SK-N-SH treated with all-trans-retinoic acid at 6 μM for 48 hours (cell line): Measurements from ENCODE around the gene NELFE.

Experiments
- ATAC-seq: fragments of 200-7000 bp; cut with Tn5 transposase; 3 replicates; pipeline ENCODE4 v1.9.1; 2020; ENCODE audit warnings: mild to moderate bottlenecking, moderate library complexity
- ARNTL ChIP-seq: fragments of 450-650 bp; formaldehyde crosslinking; IDR thresholded peaks from 2 replicates; pipeline ENCODE4 v1.5.0; 2020; ENCODE audit warnings: low read depth, mild to moderate bottlenecking, moderate library complexity, borderline replicate concordance
- BACH2 ChIP-seq: fragments of 250-450 bp; sonication (Bioruptor Pico); IDR thresholded peaks from 2 replicates; pipeline ENCODE4 v1.9.0; 2021; ENCODE audit warnings: mild to moderate bottlenecking, borderline replicate concordance
- ESRRG ChIP-seq: fragments of 250-450 bp; sonication (Bioruptor Pico); IDR thresholded peaks from 2 replicates; pipeline ENCODE4 v1.6.1; 2021; ENCODE audit warnings: mild to moderate bottlenecking
- ISL1 ChIP-seq: fragments of 250-450 bp; sonication (Bioruptor Pico); IDR thresholded peaks from 2 replicates; pipeline ENCODE4 v2.1.2; 2022; ENCODE audit warnings: mild to moderate bottlenecking, moderate library complexity
- PPARA ChIP-seq: fragments of 250-450 bp; sonication (Bioruptor Pico); IDR thresholded peaks from 2 replicates; pipeline ENCODE4 v1.5.0; 2020; ENCODE audit warnings: mild to moderate bottlenecking, borderline replicate concordance
- RARB ChIP-seq: fragments of 250-450 bp; sonication (Bioruptor Pico); IDR thresholded peaks from 2 replicates; pipeline ENCODE4 v1.8.0; 2021; ENCODE audit warnings: mild to moderate bottlenecking, moderate library complexity
- TCF4 ChIP-seq: fragments of 250-450 bp; sonication (Bioruptor Pico); IDR thresholded peaks from 2 replicates; pipeline ENCODE4 v1.8.0; 2021; ENCODE audit warnings: mild to moderate bottlenecking, moderate library complexity, borderline replicate concordance
- TOX ChIP-seq: fragments of 250-450 bp; sonication (Bioruptor Pico); IDR thresholded peaks from 2 replicates; pipeline ENCODE4 v1.8.0; 2021; ENCODE audit warnings: mild to moderate bottlenecking, moderate library complexity, borderline replicate concordance
- ZC3H10 ChIP-seq: fragments of 250-450 bp; sonication (Bioruptor Pico); IDR thresholded peaks from 2 replicates; pipeline ENCODE4 v1.5.1; 2021; ENCODE audit warnings: mild to moderate bottlenecking, moderate library complexity
- ZFP30 ChIP-seq: fragments of 450-650 bp; formaldehyde crosslinking; IDR thresholded peaks from 2 replicates; pipeline ENCODE4 v1.5.0; 2022; ENCODE audit warnings: mild to moderate bottlenecking, moderate library complexity
- ZNF565 ChIP-seq: fragments of 450-650 bp; formaldehyde crosslinking; conservative IDR thresholded peaks from 2 replicates; pipeline ENCODE4 v1.5.0; 2020; ENCODE audit warnings: low read depth, mild to moderate bottlenecking, moderate library complexity
- ZNF70 ChIP-seq: fragments of 450-650 bp; formaldehyde crosslinking; IDR thresholded peaks from 2 replicates; pipeline ENCODE4 v1.5.0; 2020; ENCODE audit warnings: mild to moderate bottlenecking, moderate library complexity
- ZNF8 ChIP-seq: fragments of 450-650 bp; formaldehyde crosslinking; IDR thresholded peaks from 2 replicates; pipeline ENCODE4 v1.5.0; 2020; ENCODE audit warnings: mild to moderate bottlenecking, moderate library complexity
- TF ChIP-seq, protein P1 (sequence below): fragments of 250-450 bp; sonication (Bioruptor Pico); IDR thresholded peaks from 2 replicates; pipeline ENCODE4 v1.5.1; 2020; ENCODE audit warnings: low read depth, mild to moderate bottlenecking, moderate library complexity
- TF ChIP-seq, protein P2 (sequence below): fragments of 250-450 bp; sonication (Bioruptor Pico); IDR thresholded peaks from 2 replicates; pipeline ENCODE4 v1.5.0; 2020; ENCODE audit warnings: mild to moderate bottlenecking, moderate library complexity
- TF ChIP-seq, protein P3 (sequence below): fragments of 250-450 bp; sonication (Bioruptor Pico); IDR thresholded peaks from 2 replicates; pipeline ENCODE4 v1.8.0; 2020; ENCODE audit warnings: mild to moderate bottlenecking, moderate library complexity, borderline replicate concordance
- TF ChIP-seq, protein P4 (sequence below): fragments of 250-450 bp; sonication (Bioruptor Pico); IDR thresholded peaks from 2 replicates; pipeline ENCODE4 v1.5.1; 2021; ENCODE audit warnings: mild to moderate bottlenecking, moderate library complexity
- TF ChIP-seq, protein P5 (sequence below): fragments of 250-450 bp; sonication (Bioruptor Pico); IDR thresholded peaks from 2 replicates; pipeline ENCODE4 v1.8.0; 2021; ENCODE audit warnings: low read depth, mild to moderate bottlenecking, moderate library complexity, borderline replicate concordance

NELFE gene

DNA sequence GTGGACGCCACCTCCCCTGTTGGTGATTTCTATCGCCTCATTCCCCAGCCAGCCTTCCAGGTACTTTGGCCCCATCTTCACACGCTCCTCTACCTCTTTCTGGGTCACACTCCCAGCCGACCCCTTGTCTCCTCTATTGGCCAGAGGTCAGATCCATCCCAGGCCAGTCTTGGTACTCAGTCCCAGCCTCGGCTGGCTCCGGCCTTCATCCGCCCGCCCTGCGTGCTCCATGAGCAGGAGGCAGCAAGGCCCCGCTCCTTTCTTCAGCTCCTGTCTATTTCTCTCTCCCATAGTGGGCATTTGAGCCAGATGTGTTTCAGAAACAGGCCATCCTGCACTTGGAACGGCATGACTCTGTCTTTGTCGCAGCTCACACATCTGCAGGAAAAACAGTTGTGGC, 2.8 kb upstream of the NELFE start:
- no peak for ATAC-seq

DNA sequence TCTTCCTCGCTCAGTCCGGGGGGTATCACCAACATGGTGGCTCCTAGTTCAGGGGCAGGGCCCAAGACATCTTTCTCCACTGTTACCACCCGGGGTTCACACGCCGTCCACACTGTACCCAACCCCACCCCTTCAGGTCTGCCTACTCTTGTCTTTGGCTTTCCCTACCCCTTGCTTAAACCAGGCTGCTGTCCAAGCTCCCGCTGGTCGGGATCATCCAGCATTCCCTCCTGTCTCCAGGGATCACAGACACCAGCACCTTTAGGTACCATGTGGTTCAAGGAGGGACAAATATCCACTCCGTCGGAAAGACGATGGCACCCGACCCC, 395 bp downstream of the NELFE start:
- peak; percentile 17 for ATAC-seq
- TF ChIP-seq ESRRG (CRISPR knock-in tag) (no peak), TCF4 (CRISPR knock-in tag) (no peak), ARNTL (CRISPR knock-in tag) (no peak), ZNF565 (CRISPR knock-in tag) (no peak), PPARA (no peak), ZFP30 (CRISPR knock-in tag) (no peak), ZC3H10 (no peak), BACH2 (CRISPR knock-in tag) (no peak), ZNF70 (CRISPR knock-in tag) (no peak), ZNF8 (no peak), TOX (no peak), RARB (CRISPR knock-in tag) (no peak)
- TF ChIP-seq, protein P1, sequence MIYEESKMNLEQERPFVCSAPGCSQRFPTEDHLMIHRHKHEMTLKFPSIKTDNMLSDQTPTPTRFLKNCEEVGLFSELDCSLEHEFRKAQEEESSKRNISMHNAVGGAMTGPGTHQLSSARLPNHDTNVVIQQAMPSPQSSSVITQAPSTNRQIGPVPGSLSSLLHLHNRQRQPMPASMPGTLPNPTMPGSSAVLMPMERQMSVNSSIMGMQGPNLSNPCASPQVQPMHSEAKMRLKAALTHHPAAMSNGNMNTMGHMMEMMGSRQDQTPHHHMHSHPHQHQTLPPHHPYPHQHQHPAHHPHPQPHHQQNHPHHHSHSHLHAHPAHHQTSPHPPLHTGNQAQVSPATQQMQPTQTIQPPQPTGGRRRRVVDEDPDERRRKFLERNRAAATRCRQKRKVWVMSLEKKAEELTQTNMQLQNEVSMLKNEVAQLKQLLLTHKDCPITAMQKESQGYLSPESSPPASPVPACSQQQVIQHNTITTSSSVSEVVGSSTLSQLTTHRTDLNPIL: no peak
- TF ChIP-seq, protein P2, sequence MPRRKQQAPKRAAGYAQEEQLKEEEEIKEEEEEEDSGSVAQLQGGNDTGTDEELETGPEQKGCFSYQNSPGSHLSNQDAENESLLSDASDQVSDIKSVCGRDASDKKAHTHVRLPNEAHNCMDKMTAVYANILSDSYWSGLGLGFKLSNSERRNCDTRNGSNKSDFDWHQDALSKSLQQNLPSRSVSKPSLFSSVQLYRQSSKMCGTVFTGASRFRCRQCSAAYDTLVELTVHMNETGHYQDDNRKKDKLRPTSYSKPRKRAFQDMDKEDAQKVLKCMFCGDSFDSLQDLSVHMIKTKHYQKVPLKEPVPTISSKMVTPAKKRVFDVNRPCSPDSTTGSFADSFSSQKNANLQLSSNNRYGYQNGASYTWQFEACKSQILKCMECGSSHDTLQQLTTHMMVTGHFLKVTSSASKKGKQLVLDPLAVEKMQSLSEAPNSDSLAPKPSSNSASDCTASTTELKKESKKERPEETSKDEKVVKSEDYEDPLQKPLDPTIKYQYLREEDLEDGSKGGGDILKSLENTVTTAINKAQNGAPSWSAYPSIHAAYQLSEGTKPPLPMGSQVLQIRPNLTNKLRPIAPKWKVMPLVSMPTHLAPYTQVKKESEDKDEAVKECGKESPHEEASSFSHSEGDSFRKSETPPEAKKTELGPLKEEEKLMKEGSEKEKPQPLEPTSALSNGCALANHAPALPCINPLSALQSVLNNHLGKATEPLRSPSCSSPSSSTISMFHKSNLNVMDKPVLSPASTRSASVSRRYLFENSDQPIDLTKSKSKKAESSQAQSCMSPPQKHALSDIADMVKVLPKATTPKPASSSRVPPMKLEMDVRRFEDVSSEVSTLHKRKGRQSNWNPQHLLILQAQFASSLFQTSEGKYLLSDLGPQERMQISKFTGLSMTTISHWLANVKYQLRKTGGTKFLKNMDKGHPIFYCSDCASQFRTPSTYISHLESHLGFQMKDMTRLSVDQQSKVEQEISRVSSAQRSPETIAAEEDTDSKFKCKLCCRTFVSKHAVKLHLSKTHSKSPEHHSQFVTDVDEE (CRISPR knock-in tag): no peak
- TF ChIP-seq, protein P3, sequence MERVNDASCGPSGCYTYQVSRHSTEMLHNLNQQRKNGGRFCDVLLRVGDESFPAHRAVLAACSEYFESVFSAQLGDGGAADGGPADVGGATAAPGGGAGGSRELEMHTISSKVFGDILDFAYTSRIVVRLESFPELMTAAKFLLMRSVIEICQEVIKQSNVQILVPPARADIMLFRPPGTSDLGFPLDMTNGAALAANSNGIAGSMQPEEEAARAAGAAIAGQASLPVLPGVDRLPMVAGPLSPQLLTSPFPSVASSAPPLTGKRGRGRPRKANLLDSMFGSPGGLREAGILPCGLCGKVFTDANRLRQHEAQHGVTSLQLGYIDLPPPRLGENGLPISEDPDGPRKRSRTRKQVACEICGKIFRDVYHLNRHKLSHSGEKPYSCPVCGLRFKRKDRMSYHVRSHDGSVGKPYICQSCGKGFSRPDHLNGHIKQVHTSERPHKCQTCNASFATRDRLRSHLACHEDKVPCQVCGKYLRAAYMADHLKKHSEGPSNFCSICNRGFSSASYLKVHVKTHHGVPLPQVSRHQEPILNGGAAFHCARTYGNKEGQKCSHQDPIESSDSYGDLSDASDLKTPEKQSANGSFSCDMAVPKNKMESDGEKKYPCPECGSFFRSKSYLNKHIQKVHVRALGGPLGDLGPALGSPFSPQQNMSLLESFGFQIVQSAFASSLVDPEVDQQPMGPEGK (CRISPR knock-in tag): no peak
- TF ChIP-seq, protein P4, sequence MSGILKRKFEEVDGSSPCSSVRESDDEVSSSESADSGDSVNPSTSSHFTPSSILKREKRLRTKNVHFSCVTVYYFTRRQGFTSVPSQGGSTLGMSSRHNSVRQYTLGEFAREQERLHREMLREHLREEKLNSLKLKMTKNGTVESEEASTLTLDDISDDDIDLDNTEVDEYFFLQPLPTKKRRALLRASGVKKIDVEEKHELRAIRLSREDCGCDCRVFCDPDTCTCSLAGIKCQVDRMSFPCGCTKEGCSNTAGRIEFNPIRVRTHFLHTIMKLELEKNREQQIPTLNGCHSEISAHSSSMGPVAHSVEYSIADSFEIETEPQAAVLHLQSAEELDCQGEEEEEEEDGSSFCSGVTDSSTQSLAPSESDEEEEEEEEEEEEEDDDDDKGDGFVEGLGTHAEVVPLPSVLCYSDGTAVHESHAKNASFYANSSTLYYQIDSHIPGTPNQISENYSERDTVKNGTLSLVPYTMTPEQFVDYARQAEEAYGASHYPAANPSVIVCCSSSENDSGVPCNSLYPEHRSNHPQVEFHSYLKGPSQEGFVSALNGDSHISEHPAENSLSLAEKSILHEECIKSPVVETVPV (CRISPR knock-in tag): no peak

More for the DNA sequence above, 2.8 kb upstream of the NELFE start:
- TF ChIP-seq PPARA: no peak
- TF ChIP-seq, protein P2 (CRISPR knock-in tag): no peak
- TF ChIP-seq, protein P5, sequence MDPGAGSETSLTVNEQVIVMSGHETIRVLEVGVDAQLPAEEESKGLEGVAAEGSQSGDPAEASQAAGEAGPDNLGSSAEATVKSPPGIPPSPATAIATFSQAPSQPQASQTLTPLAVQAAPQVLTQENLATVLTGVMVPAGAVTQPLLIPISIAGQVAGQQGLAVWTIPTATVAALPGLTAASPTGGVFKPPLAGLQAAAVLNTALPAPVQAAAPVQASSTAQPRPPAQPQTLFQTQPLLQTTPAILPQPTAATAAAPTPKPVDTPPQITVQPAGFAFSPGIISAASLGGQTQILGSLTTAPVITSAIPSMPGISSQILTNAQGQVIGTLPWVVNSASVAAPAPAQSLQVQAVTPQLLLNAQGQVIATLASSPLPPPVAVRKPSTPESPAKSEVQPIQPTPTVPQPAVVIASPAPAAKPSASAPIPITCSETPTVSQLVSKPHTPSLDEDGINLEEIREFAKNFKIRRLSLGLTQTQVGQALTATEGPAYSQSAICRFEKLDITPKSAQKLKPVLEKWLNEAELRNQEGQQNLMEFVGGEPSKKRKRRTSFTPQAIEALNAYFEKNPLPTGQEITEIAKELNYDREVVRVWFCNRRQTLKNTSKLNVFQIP (CRISPR knock-in tag): no peak
- TF ChIP-seq TOX: no peak
- TF ChIP-seq, protein P4 (CRISPR knock-in tag): no peak
- TF ChIP-seq ZNF70 (CRISPR knock-in tag): no peak
- TF ChIP-seq, protein P3 (CRISPR knock-in tag): no peak
- TF ChIP-seq ISL1 (CRISPR knock-in tag): no peak
